Transverse colon (tissue), 3 donors: ENCODE results near the gene EED.

Experiments
- CTCF ChIP-seq, 5 experiments: fragments of 200-600 bp in 3 of 5; fragments of 450-650 bp in 2 of 5; sonication (generic) in 3 of 5; IDR thresholded peaks; 1 replicate in 2 of 5; 2 replicates in 3 of 5; pipeline ENCODE4 v1.5.1; 2016 to 2017; ENCODE audit warnings: antibody characterized with exemption in 5 of 5, inconsistent platforms in 3 of 5, mild to moderate bottlenecking in 2 of 5, moderate library complexity in 1 of 5
- EP300 ChIP-seq: sonication (generic); formaldehyde crosslinking; IDR thresholded peaks from one replicate; pipeline ENCODE4 v1.6.1; 2017; ENCODE audit warnings: antibody characterized with exemption, low read depth

- TF ChIP-seq EP300: no peak
- no peak for TF ChIP-seq CTCF (IDR thresholded peaks at IDR 0.05)
Observed at GRCh38 chr11:86208572-86208971, 36.0 kb upstream of the EED start.
